GM12878 (cell line): Measurements from ENCODE around the gene ARVCF. TPM values are rescaled to one million over a fixed set of nuclear protein-coding genes. Genes with fewer than 3 reads are reported as not detected.

Source experiments
- ATAC-seq: fragments of 200-7000 bp; cut with Tn5 transposase; 3 replicates; pipeline ENCODE4 v1.9.1; 2020; ENCODE audit warnings: mild to moderate bottlenecking, moderate library complexity
- BruUV-seq: library from RNA; stranded (reverse); fragments of 400-500 nt; replicated peaks from 2 replicates; lab custom pipeline; 2021; lab: Mats Ljungman, UMichigan
- CTCF ChIA-PET: fragments of 300-600 bp; sonication (Branson Sonifier 250); formaldehyde crosslinking; extraction: SDS; loops from one replicate; lab custom pipeline; 2021; ENCODE audit warnings: inconsistent platforms; lab: Yijun Ruan, JAX
- POLR2A ChIA-PET: fragments of 350-600 bp; formaldehyde crosslinking; extraction: SDS; loops from one replicate; lab custom pipeline; 2021; ENCODE audit warnings: inconsistent platforms; lab: Charles Lee
- RAD21 ChIA-PET: fragments of 300-600 bp; sonication (Branson Sonifier 250); formaldehyde crosslinking; loops from one replicate; lab custom pipeline; 2023; ENCODE audit warnings: antibody characterized with exemption; ENCODE audit not compliant: unreplicated experiment; lab: Charles Lee
- SMC1A ChIA-PET: fragments of 300-600 bp; sonication (Branson Sonifier 250); formaldehyde crosslinking; loops from one replicate; lab custom pipeline; 2023; ENCODE audit not compliant: unreplicated experiment, uncharacterized antibody; lab: Charles Lee
- DNase-seq: peaks from one replicate; pipeline ENCODE4 v3.0.0-alpha.2; 2011; ENCODE audit warnings: low read depth, low spot score
- FAIRE-seq: peaks from 3 replicates; lab custom pipeline; 2011; peaks lifted over from hg19 to GRCh38; lab: Jason Lieb, UNC
- H2AFZ ChIP-seq: 2 replicates; pipeline ENCODE4 v1.6.0; 2011; ENCODE audit warnings: low read depth, low read length, control low read depth; ENCODE audit not compliant: control insufficient read depth
- H3K27ac ChIP-seq: 2 replicates; pipeline ENCODE4 v1.5.1; 2011; ENCODE audit warnings: control low read depth; ENCODE audit not compliant: control insufficient read depth, insufficient read depth
- H3K27me3 ChIP-seq, 2 experiments: replicated peaks in 1 of 2; 2 replicates each; pipeline versions ENCODE4 v1.6.0 to v1.6.1; 2011; ENCODE audit warnings: low read length in 1 of 2; ENCODE audit not compliant: control insufficient read depth in 2 of 2, insufficient read depth in 2 of 2
- H3K36me3 ChIP-seq, 2 experiments: 2 replicates each; pipeline ENCODE4 v1.5.1; 2011; ENCODE audit warnings: low read length in 1 of 2; ENCODE audit not compliant: control insufficient read depth in 2 of 2, insufficient read depth in 2 of 2
- H3K4me1 ChIP-seq: 2 replicates; pipeline ENCODE4 v1.6.1; 2011; ENCODE audit warnings: mild to moderate bottlenecking, low read length, moderate library complexity, mixed read lengths; ENCODE audit not compliant: control insufficient read depth, insufficient read depth
- H3K4me2 ChIP-seq: 2 replicates; pipeline ENCODE4 v1.6.0; 2011; ENCODE audit warnings: control low read depth; ENCODE audit not compliant: control insufficient read depth, insufficient read depth
- H3K4me3 ChIP-seq: fragments of 200-600 bp; sonication (generic); 2 replicates; pipeline ENCODE4 v1.5.1; 2016
- H3K79me2 ChIP-seq: 2 replicates; pipeline ENCODE4 v1.6.0; 2011; ENCODE audit warnings: low read length; ENCODE audit not compliant: control insufficient read depth, insufficient read depth
- H3K9ac ChIP-seq: 2 replicates; pipeline ENCODE4 v1.8.0; 2011; ENCODE audit warnings: low read length, control low read depth, mixed read lengths; ENCODE audit not compliant: control insufficient read depth, insufficient read depth
- H3K9me3 ChIP-seq: replicated peaks from 3 replicates; pipeline ENCODE4 v1.5.1; 2011; ENCODE audit warnings: mild to moderate bottlenecking, low read length; ENCODE audit not compliant: control insufficient read depth, insufficient read depth
- H4K20me1 ChIP-seq: 2 replicates; pipeline ENCODE4 v1.6.0; 2011; ENCODE audit not compliant: control insufficient read depth, insufficient read depth
- E2F4 ChIP-seq: IDR thresholded peaks from 2 replicates; pipeline ENCODE4 v1.6.1; 2012; ENCODE audit warnings: low read depth, low read length, improper control_type of control experiment
- KDM1A ChIP-seq: fragments of 200-600 bp; sonication (generic); IDR thresholded peaks from 2 replicates; pipeline ENCODE4 v1.6.1; 2016; ENCODE audit warnings: borderline replicate concordance
- NBN ChIP-seq: fragments of 450-650 bp; IDR thresholded peaks from 2 replicates; pipeline ENCODE4 v1.6.1; 2016
- RELB ChIP-seq: fragments of 450-650 bp; IDR thresholded peaks from 2 replicates; pipeline ENCODE4 v1.6.1; 2017; ENCODE audit warnings: low read depth, mild to moderate bottlenecking, moderate library complexity
- ZNF207 ChIP-seq: fragments of 450-650 bp; IDR thresholded peaks from 2 replicates; pipeline ENCODE4 v1.6.1; 2014; ENCODE audit warnings: antibody characterized with exemption, mild to moderate bottlenecking, borderline replicate concordance
- WGBS: methylation state at CpG from one replicate; pipeline ENCODE4 v1.1.6; 2016; ENCODE audit warnings: low lambda C conversion rate; ENCODE audit not compliant: insufficient replicate concordance, insufficient coverage; ENCODE audit errors: missing lambda C conversion rate; 5-methylcytosine and 5-hydroxymethylcytosine counted together
- in situ Hi-C: fragments of 300-500 bp; cut with MboI; formaldehyde crosslinking; loops from 9 replicates; pipeline ENCODE4 v1.14.3; 2018; ENCODE audit warnings: mixed read lengths
- intact Hi-C: fragments of 100-400 bp; cut with micrococcal nuclease; formaldehyde crosslinking; loops from one replicate; pipeline ENCODE4 v1.14.2; 2022; ENCODE audit not compliant: unreplicated experiment
- polyA plus RNA-seq, 11 experiments: library from polyadenylated mRNA; depleted of rRNA in 4 of 11; unstranded in 6 of 11; stranded (reverse) in 5 of 11; fragments of >200 nt; fragmentation: Nextera tagmentation in 4 of 11; fragmentation: Illumina TruSeq in 1 of 11; extraction: Ambion mirVana in 4 of 11; extraction: Trizol in 1 of 11; gene quantifications; 1 replicate in 1 of 11; 2 replicates in 10 of 11; pipeline versions ENCODE4 v1.2.1 to v1.2.3, GENCODE V29; 2011 to 2016; ENCODE audit warnings: inconsistent platforms in 2 of 11, missing spikeins in 2 of 11, low read depth in 1 of 11
- total RNA-seq, 4 experiments: library from RNA; depleted of rRNA in 3 of 4; stranded (reverse); fragments of >200 nt in 3 of 4; fragmentation: Illumina TruSeq in 1 of 4; extraction: Trizol in 1 of 4; gene quantifications; 2 replicates each; pipeline versions ENCODE4 v1.2.1 to v1.2.3, GENCODE V29; 2013 to 2021
- TF ChIP-seq, protein P1 (sequence below): fragments of 450-650 bp; IDR thresholded peaks from 2 replicates; pipeline ENCODE4 v1.6.1; 2016; ENCODE audit warnings: mild to moderate bottlenecking, moderate library complexity, borderline replicate concordance

ARVCF gene
- total and polyA plus RNA-seq, 10 of the 15 experiments (the other 5 are each of a cell fraction or from before 2014, with no cell fraction given), result 0.13 to 1.9 (median 1.0) TPM; not detected in 2

DNA sequence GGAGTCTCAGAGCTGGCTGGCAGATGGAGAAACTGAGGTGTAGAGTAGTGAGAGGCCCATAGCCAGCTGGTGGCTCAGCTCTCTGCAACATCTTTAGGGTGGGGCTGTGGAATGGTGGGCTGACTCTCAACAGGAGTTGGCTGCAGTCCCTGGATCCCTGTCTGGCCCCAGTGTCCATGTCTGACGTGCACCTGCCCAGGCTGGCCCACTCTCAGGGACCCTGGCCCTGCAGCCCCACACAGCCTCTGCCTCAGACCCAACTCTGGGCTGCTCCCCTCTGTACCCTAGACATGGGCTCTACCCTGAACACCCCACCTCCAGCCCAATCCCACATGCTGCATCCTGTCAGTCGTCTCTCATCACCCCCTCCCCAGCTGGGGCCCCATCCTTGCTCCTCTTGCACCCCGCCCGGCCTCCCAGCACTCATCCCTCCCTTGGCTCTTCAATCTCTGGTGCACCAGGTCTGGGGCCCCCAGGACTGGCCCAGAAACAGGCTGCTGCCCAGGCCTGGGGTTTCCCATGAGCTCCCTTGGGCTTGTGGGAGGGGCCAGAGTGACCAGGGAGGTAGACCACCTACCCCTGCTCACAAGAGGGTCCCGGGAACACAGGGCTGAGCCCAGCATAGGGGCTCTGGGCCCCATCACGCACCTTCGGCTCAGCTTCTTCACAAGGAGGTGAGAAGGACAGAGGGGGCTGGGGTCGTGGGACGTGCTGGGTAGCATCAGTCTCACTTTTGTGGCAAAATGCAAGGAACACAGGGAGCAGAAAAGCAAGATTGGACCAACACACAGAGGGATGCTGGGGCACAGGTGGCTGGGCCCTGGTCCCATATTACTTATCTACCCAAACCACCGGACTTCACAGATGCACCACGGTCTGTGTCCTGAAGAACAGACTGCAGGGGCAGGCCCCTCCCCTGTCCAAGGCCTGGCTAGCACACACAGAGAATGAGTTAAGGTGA, 31.5 kb downstream of the ARVCF start:
- no peak overlapping the region for H3K27ac ChIP-seq
- RAD21 ChIA-PET, result no interaction called here
- in situ Hi-C loops, result no loop called here
- intact Hi-C loops, result no loop called here
- CTCF ChIA-PET, result no interaction called here
- H3K9me3 ChIP-seq, result no peaks in the 10 kb centered on the region
- WGBS, result 51% methylated on average over 11 of the region's 11 CpGs
- H3K4me2 ChIP-seq, result no peak overlapping the region
- BruUV-seq, result no TSS peak
- DNase-seq, result no peak
- H4K20me1 ChIP-seq, result no peaks in the 10 kb centered on the region
- H2AFZ ChIP-seq, result no peak overlapping the region
- no peak overlapping the region for H3K4me3 ChIP-seq
- 0 out of 4 replicates have a peak, but pooled peaks cover 0 to 2% of the 10 kb centered on the region in 2 experiments for H3K27me3 ChIP-seq
- no peak for ATAC-seq
- SMC1A ChIA-PET, result no interaction called here
- H3K9ac ChIP-seq, result no peak overlapping the region
- TF ChIP-seq KDM1A, result no peak
- no peak for TF ChIP-seq RELB
- no peak for TF ChIP-seq E2F4
- no peak for TF ChIP-seq ZNF207
- TF ChIP-seq NBN, result no peak
- TF ChIP-seq, protein P1, sequence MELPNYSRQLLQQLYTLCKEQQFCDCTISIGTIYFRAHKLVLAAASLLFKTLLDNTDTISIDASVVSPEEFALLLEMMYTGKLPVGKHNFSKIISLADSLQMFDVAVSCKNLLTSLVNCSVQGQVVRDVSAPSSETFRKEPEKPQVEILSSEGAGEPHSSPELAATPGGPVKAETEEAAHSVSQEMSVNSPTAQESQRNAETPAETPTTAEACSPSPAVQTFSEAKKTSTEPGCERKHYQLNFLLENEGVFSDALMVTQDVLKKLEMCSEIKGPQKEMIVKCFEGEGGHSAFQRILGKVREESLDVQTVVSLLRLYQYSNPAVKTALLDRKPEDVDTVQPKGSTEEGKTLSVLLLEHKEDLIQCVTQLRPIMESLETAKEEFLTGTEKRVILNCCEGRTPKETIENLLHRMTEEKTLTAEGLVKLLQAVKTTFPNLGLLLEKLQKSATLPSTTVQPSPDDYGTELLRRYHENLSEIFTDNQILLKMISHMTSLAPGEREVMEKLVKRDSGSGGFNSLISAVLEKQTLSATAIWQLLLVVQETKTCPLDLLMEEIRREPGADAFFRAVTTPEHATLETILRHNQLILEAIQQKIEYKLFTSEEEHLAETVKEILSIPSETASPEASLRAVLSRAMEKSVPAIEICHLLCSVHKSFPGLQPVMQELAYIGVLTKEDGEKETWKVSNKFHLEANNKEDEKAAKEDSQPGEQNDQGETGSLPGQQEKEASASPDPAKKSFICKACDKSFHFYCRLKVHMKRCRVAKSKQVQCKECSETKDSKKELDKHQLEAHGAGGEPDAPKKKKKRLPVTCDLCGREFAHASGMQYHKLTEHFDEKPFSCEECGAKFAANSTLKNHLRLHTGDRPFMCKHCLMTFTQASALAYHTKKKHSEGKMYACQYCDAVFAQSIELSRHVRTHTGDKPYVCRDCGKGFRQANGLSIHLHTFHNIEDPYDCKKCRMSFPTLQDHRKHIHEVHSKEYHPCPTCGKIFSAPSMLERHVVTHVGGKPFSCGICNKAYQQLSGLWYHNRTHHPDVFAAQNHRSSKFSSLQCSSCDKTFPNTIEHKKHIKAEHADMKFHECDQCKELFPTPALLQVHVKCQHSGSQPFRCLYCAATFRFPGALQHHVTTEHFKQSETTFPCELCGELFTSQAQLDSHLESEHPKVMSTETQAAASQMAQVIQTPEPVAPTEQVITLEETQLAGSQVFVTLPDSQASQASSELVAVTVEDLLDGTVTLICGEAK, result no peak
- no peak for FAIRE-seq
- no peaks in the 10 kb centered on the region; a peak in 1 of 4 replicates for H3K36me3 ChIP-seq
- H3K4me1 ChIP-seq, result no peaks in the 10 kb centered on the region
- H3K79me2 ChIP-seq, result no peaks in the 10 kb centered on the region
- POLR2A ChIA-PET, result no interaction called here
